IPS-15b (cell line): ENCODE results near the gene OIP5.
"Not testable (repeated sequence)": the region's sequence is repeated elsewhere in the genome, so short reads cannot be mapped to it uniquely, and the experiment has no call there.

Experiments used
- H3K27me3 ChIP-seq: one replicate; pipeline ENCODE4 v1.6.1; 2013; ENCODE audit warnings: low read length; ENCODE audit not compliant: control insufficient read depth, insufficient read depth
- H3K36me3 ChIP-seq: one replicate; pipeline ENCODE4 v1.6.1; 2013; ENCODE audit warnings: low read length; ENCODE audit not compliant: control insufficient read depth, insufficient read depth
- H3K4me1 ChIP-seq: one replicate; pipeline ENCODE4 v1.6.1; 2013; ENCODE audit warnings: mild to moderate bottlenecking, low read length; ENCODE audit not compliant: control insufficient read depth, insufficient read depth
- H3K4me3 ChIP-seq: one replicate; pipeline ENCODE4 v1.5.1; 2013; ENCODE audit warnings: low read depth, low read length
- H3K9ac ChIP-seq: one replicate; pipeline ENCODE4 v1.6.1; 2013; ENCODE audit warnings: low read depth, mild to moderate bottlenecking, low read length
- H3K9me3 ChIP-seq: one replicate; pipeline ENCODE4 v1.6.1; 2013; ENCODE audit warnings: mild to moderate bottlenecking, low read length; ENCODE audit not compliant: control insufficient read depth, insufficient read depth

Gene OIP5

DNA sequence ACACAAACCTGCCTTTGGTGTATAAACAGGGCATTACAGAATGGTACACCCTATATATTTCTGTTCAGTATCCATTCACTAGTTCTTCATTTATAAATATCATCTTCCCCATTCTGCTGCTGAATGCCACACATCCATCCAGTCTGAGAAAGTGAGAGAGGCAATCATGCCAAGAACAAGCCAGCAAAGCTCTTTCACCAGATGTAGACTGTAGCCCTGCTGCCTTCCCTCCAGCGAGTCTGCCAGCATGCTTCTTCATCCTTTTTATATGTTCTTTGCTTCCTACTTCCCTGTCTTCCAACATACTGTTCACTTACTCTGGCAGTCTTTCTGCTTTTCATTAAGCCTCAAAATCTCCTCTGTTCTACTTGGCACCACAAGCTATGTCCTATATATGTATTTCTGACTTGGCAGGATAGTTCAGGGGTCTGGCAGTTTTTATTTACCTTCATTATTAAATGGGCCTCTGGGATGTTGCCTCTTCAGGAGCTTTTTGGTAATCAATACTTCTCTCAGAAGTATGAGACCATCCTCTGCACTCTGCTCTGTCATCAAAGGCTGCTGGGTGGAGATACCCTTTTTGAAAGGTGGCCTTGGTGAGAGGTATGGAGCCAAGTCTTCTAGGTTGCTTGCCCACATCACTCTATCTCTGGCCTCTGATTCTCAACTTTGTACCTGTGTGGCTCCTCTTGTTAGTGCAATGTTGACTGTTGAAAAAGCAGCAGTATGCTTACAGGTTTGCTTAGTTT lies 52.7 kb downstream of the OIP5 start:
- Histone ChIP-seq H3K4me3 (no peak overlapping the region), H3K4me1 (peaks cover 4% of the 10 kb centered on the region), H3K9me3 (no peaks in the 10 kb centered on the region), H3K36me3 (peaks cover 3% of the 10 kb centered on the region), H3K9ac (no peak overlapping the region), H3K27me3 (no peaks in the 10 kb centered on the region)

DNA sequence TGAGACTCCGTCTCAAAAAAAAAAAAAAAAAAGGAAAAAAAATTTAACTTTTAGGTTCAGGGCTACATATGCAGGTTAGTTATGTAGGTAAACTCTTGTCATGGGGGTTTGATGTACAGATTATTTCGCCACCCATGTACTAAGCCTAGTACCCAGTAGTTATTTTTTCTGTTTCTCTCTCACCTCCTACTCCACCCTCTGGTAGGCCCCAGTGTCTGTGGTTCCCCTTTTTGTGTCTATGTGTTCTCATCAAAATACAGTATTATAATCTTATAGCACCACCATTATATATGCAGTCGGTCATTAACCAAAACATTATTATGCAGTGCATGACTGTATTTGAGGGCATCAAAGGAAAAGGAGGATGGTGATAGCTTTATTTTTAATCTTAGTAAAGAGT lies 54.1 kb downstream of the OIP5 start:
- no peak overlapping the region for H3K4me3 ChIP-seq
- peaks cover 5% of the 10 kb centered on the region for H3K36me3 ChIP-seq
- H3K9me3 ChIP-seq: no peaks in the 10 kb centered on the region

DNA sequence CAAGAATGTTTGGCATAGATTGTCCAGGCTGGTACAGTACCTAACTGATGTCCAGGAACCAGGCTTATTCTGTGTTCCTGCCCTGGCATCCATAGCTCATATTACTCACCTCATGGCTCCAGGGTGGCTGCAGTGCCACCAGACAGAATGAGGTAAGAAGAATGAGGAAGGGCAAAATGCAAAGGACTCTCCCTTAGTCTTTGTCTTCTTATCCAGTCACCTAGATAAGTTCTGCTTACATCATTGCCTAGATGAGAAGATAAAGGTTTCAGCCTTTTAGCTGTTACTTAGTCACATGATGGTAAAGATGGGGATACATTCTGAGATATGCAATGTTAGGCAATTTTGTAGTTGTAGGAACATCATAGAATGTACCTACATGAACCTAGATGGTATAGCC lies 55.6 kb downstream of the OIP5 start:
- H3K9me3 ChIP-seq: no peaks in the 10 kb centered on the region
- H3K27me3 ChIP-seq: no peaks in the 10 kb centered on the region
- no peaks in the 10 kb centered on the region for H3K4me1 ChIP-seq
- no peak overlapping the region for H3K9ac ChIP-seq
- H3K4me3 ChIP-seq: no peak overlapping the region
- peaks cover 13% of the 10 kb centered on the region for H3K36me3 ChIP-seq

More for the DNA sequence above, 54.1 kb downstream of the OIP5 start:
- Histone ChIP-seq H3K27me3 (no peaks in the 10 kb centered on the region), H3K4me1 (peaks cover 4% of the 10 kb centered on the region), H3K9ac (no peak overlapping the region)

DNA sequence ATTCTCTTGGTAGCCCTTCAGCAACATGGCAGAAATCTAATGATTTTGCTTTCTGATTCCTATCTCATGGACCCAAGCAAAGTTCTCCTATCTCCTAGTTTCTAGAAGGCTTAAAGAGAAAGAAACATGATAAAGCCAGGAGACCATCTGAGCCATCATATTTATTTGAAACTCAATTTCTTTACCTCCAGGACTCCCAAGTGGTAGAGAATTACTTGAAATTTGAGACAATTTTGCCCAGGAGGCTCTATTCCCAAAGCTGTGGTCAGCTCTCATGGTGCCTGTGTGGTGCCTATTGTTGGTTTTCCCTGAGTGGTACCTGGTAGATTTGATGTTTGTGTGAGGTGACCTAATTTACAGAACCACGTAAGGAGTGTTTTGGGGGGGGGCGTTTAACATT lies 62.5 kb downstream of the OIP5 start:
- no peaks in the 10 kb centered on the region for H3K4me1 ChIP-seq
- no peaks in the 10 kb centered on the region for H3K9me3 ChIP-seq
- H3K27me3 ChIP-seq: no peaks in the 10 kb centered on the region
- H3K9ac ChIP-seq: no peak overlapping the region
- no peak overlapping the region for H3K4me3 ChIP-seq
- H3K36me3 ChIP-seq: peaks cover 10% of the 10 kb centered on the region

DNA sequence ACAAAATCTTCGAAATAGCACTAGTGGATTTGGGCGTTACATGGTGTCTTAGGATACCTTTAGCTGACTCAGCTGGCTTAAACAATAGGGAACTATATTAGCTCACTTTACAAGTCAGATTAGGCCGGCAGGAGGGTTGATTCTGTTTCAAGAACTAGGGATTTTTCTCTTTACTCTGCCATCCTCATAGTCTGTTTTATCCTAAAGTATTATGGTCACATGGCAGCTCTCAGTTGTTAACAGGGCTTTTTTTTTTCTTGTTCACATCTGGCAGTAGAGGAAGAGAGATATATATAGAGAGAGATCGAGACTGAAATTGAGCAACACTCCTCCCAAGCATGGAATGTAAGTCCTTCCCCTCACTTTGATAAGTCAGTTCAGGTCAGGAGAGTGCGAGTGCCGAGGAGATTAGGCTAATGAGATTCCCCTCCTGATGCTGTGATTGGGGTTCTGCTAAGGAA lies 68.5 kb downstream of the OIP5 start:
- Histone ChIP-seq H3K9me3 (no peaks in the 10 kb centered on the region), H3K9ac (no peak overlapping the region), H3K4me1 (peaks cover 6% of the 10 kb centered on the region), H3K4me3 (no peak overlapping the region), H3K27me3 (no peaks in the 10 kb centered on the region), H3K36me3 (no peaks in the 10 kb centered on the region)

DNA sequence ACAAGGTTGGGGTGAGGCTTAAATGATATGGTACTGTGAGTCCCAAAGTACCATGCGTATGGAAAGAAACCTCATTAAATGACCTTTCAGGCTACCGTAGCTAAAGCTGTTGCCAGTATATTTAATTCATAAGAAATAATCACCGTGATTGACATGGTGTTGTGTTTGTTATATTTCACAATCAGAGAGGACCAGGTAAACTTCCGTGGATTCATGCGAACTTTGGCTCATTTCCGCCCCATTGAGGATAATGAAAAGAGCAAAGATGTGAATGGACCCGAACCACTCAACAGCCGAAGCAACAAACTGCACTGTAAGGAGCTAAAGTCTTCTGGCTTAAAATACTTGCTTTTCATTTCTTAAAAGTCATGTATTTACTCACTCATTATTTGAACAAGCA lies 69.8 kb downstream of the OIP5 start:
- Histone ChIP-seq H3K9ac (no peak overlapping the region), H3K27me3 (no peaks in the 10 kb centered on the region), H3K4me1 (peaks cover 6% of the 10 kb centered on the region), H3K36me3 (no peaks in the 10 kb centered on the region), H3K4me3 (no peak overlapping the region), H3K9me3 (no peaks in the 10 kb centered on the region)

DNA sequence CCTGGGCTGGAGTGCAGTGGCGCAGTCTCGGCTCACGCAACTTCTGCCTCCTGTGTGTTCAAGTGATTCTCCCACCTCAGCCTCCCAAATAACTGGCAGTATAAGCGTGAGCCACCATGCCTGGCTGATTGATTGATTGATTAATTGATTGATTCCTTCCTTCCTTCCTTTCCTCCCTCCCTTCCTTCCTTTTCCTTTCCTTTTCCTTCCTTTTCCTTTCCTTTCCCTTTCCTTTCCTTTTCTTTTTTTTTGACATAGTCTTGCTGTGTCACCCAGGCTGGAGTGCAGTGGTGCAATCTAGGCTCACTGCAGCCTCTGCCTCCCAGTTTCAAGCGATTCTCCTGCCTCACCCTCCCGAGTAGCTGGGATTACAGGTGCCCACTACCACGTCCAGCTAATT lies 71.5 kb downstream of the OIP5 start:
- not testable (repeated sequence) for H3K4me3 ChIP-seq, H3K27me3 ChIP-seq, H3K9me3 ChIP-seq, H3K36me3 ChIP-seq, H3K4me1 ChIP-seq, H3K9ac ChIP-seq

DNA sequence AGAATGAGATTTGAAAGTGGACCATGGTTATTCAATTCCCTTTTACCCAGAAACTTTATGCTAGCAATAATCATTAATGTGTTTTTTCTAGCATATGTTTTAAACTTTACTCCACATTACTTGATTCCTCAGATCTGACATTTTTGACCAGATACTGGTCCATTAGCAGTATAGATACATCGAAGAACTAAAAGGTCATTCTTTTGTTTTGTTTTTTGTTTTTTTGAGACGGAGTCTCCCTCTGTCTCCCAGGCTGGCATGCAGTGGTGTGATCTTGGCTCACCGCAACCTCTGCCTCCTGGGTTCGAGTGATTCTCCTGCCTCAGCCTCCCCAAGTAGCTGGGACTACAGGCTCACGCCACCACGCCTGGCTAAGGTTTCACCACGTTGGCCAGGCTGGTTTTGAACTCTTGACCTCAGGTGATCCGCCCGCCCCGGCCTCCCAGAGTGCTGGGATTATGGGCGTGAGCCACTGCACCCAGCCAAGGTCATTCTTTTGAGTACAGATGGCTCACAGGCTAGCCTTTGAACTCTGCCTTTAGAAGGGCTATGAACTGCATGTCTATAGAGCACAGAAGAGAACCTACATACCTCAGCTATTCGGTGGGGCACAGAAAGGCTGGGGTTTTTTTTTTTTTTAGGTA lies 72.7 kb downstream of the OIP5 start:
- Histone ChIP-seq H3K9me3 (no peaks in the 10 kb centered on the region), H3K9ac (no peak overlapping the region), H3K27me3 (no peaks in the 10 kb centered on the region), H3K36me3 (no peaks in the 10 kb centered on the region), H3K4me1 (peaks cover 6% of the 10 kb centered on the region), H3K4me3 (no peak overlapping the region)
